Measurements from ENCODE around the gene BMPR1B. TPM values are rescaled to one million over a fixed set of nuclear protein-coding genes. Genes with fewer than 3 reads are reported as not detected.

The BMPR1B gene
- polyA plus RNA-seq, 6 donors from 2014 or later = not detected

DNA sequence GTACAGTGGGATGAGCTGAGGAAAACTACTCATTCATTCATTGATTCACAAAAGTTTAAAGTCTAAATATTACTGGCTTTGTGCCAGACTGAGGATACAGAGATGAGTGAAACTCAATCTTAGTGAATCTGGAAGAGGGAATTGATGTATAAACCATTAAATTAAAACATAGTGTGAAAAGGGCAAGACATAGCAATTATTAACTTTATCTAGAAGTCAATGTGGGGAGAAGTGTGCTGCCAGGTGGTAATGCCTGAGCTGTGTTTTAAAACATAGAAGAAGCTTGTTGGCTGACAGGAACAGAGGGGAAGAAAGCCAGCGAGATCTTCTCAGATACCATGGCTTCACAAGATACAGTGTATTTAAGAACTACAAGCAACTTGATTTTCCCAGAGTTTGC is 153.4 kb downstream of the BMPR1B start:
- H3K4me1 Mint-ChIP-seq = no peaks in the 10 kb centered on the region
- no peak for ATAC-seq (ENCODE audit: low read depth in 2 of 2)
- H3K9me3 Mint-ChIP-seq = peaks cover 2 to 12% (median 6%) of the 10 kb centered on the region in 7 donors
- H3K27me3 Mint-ChIP-seq = no peaks in the 10 kb centered on the region
- peaks cover 0 to 4% of the 10 kb centered on the region in 2 donors for H3K36me3 Mint-ChIP-seq
- H3K27ac Mint-ChIP-seq = no peak overlapping the region
- no peak for DNase-seq
- no peak overlapping the region for H3K4me3 Mint-ChIP-seq

DNA sequence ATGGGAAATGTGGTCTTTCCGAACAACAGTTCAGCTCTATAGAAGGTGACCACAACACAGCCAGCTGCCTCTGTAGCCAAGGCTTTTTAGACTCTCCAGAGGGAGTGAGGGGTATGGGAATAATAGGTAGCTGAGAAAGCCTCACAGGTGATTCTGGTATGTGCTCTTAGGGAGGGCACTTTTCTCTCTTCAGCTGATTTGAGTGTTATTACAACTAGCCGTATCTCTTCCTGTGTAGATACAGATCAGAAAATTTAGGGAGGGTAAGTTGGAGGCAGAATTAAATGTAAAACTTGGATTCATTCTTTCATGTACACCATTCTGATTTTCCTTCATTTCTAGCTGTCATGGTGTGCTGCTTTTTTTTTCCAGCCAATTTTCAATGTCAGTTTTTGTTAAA is 154.9 kb downstream of the BMPR1B start:
- H3K36me3 Mint-ChIP-seq = peaks cover 0 to 8% of the 10 kb centered on the region in 2 donors
- DNase-seq = no peak
- H3K4me3 Mint-ChIP-seq = no peak overlapping the region
- no peaks in the 10 kb centered on the region for H3K4me1 Mint-ChIP-seq
- H3K9me3 Mint-ChIP-seq = peaks cover 4 to 17% (median 13%) of the 10 kb centered on the region in 7 donors
- no peak overlapping the region for H3K27ac Mint-ChIP-seq
- no peak for ATAC-seq (ENCODE audit: low read depth in 2 of 2)
- no peaks in the 10 kb centered on the region for H3K27me3 Mint-ChIP-seq

DNA sequence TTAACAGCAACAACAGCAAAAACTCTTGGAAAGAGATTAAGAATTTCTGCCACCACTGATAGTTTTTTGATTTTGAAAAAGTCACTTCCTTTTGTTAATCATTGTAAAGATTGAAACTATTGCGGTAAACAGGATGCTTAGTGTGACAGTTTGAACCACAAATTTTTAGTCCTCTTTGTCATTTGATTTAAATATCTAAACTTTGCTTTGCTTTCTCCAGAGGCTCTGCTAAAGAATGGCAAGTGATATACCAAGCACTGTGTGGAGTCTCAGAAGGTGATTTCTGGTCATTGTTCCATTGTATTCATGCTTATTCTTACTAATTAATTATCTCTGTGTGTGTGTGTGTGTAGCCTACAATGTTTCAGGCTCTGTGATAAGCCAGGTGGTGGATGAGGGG is 155.6 kb downstream of the BMPR1B start:
- DNase-seq (no peak), ATAC-seq (ENCODE audit: low read depth in 2 of 2) (no peak)
- Mint-ChIP-seq H3K4me3 (no peak overlapping the region), H3K9me3 (peaks cover 4 to 22% (median 13%) of the 10 kb centered on the region in 7 donors), H3K36me3 (peaks cover 0 to 8% of the 10 kb centered on the region in 2 donors), H3K27me3 (no peaks in the 10 kb centered on the region), H3K4me1 (no peaks in the 10 kb centered on the region), H3K27ac (no peak overlapping the region)

DNA sequence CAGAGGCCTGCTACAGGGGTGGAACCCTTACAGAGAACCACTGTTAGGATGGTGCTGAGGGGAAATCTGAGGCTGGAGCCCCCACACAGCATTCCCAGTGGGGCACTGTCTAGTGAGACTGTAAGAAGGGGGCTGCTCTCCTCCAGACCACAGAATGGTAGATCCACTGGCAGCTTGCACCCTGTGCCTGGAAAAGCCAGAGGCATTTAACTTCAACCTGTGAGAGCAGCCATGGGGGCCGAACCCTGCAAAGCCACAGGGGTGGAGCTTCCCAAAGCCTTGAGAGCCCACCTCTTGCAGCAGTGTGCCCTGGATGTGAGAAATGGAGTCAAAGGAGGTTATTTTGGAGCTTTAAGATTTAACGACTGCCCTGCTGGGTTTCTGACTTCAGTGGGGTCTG is 159.4 kb downstream of the BMPR1B start:
- Mint-ChIP-seq H3K36me3 (peaks cover 0 to 8% of the 10 kb centered on the region in 2 donors), H3K27me3 (no peaks in the 10 kb centered on the region), H3K4me1 (no peaks in the 10 kb centered on the region), H3K9me3 (peaks cover 4 to 22% (median 13%) of the 10 kb centered on the region in 7 donors), H3K4me3 (no peak overlapping the region), H3K27ac (no peak overlapping the region)
- DNase-seq (no peak), ATAC-seq (ENCODE audit: low read depth in 2 of 2) (no peak)

DNA sequence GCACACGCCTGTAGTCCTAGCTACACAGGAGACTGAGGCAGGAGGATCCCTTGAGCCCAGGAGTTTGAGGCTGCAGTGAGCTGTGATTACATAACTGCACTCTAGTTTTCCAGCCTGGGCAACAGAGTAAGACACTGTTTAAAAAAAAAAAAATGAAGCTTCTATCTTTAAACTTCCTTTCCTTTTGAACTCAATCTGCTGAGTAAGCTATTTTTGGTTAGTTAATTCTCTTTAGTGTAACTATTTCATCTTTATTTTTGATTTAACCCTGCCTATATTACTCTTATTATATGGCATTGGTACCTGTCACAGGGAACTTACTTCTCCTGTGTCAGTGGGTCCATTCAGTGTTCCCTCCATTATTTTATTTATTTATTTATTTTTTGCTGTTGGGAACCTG is 160.8 kb downstream of the BMPR1B start:
- H3K27me3 Mint-ChIP-seq = no peaks in the 10 kb centered on the region
- peaks cover 0 to 8% of the 10 kb centered on the region in 2 donors for H3K36me3 Mint-ChIP-seq
- no peaks in the 10 kb centered on the region for H3K4me1 Mint-ChIP-seq
- H3K9me3 Mint-ChIP-seq = peaks cover 4 to 22% (median 13%) of the 10 kb centered on the region in 7 donors
- no peak for DNase-seq
- no peak overlapping the region for H3K27ac Mint-ChIP-seq
- no peak overlapping the region for H3K4me3 Mint-ChIP-seq
- no peak for ATAC-seq (ENCODE audit: low read depth in 2 of 2)

DNA sequence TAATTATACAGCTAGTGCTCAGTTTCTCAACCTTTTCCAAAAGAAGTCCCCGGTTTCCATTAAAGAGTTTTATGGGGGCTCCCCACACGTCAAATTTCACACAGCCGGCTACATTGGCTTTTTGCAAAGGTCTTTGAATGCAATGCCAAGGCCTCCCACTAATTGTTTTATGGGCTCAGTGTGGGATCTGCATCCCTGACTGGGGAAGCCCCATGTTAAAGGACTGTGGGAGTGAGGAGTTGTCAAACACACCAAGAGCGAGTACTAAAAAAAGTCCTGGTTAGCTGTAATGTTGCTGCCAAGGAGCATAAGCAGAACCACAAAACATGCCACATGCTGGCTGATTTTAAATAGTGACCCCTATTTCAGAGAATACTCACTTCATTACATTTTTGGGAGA is 162.6 kb downstream of the BMPR1B start:
- no peak overlapping the region for H3K27ac Mint-ChIP-seq
- no peaks in the 10 kb centered on the region for H3K4me1 Mint-ChIP-seq
- H3K4me3 Mint-ChIP-seq = no peak overlapping the region
- peaks cover 0 to 8% of the 10 kb centered on the region in 2 donors for H3K36me3 Mint-ChIP-seq
- no peaks in the 10 kb centered on the region for H3K27me3 Mint-ChIP-seq
- DNase-seq = no peak
- peaks cover 4 to 22% (median 10%) of the 10 kb centered on the region in 7 donors for H3K9me3 Mint-ChIP-seq
- ATAC-seq (ENCODE audit: low read depth in 2 of 2) = no peak

DNA sequence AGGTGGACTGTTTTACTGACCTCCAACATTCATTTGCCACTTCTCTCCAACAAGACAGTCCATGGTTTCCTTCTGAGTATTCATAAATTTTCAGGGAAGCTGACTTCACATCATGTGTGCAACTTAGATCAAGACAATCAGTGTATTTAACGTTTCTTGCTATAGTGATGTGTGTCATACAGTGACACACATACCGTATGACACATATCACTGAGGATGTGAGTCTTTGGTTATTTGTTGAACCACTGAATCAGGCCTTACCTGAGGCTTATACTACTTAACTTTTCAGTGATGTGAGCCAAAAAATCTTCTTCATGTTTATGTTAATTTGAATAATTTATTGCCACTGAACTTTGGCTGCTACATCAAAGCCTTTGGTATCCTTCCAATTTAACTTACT is 166.8 kb downstream of the BMPR1B start:
- H3K4me1 Mint-ChIP-seq = no peaks in the 10 kb centered on the region
- no peak for ATAC-seq (ENCODE audit: low read depth in 2 of 2)
- H3K36me3 Mint-ChIP-seq = no peaks in the 10 kb centered on the region
- no peaks in the 10 kb centered on the region for H3K27me3 Mint-ChIP-seq
- no peak overlapping the region for H3K4me3 Mint-ChIP-seq
- no peak for DNase-seq
- H3K27ac Mint-ChIP-seq = no peak overlapping the region
- H3K9me3 Mint-ChIP-seq = peaks cover 0 to 2% (median 0%) of the 10 kb centered on the region in 7 donors

DNA sequence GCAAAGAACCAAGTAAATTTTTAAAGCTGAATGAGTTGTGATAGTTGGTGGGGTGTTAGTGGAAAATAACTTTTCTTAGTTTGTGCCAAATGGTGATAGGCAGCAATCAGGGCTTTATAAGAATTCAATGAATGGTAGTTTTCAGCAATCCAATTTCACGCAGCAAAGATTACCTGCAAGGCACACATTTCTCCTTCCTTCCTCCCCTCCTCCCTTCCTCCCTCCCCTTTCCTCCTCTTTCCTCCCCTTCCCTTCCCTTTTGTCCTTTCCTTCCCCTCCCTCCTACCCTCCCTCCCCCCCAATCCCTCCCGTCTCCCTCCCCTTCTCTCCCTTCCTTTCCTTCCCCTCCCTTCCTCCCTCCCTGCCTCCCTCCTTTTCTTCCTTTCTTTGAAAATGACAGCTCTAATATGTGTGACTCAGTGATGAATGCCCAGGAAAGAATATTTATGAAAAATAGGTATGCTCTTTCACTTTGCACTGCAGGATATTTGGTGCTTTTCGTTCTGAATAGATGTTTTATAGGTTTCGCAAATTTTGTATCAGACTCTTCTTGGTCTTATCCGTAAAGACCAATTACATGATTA is 168.1 kb downstream of the BMPR1B start:
- ATAC-seq (ENCODE audit: low read depth in 2 of 2) = no peak
- no peak for DNase-seq
- Mint-ChIP-seq H3K27ac (no peak overlapping the region), H3K9me3 (peaks cover 0 to 4% (median 0%) of the 10 kb centered on the region in 7 donors), H3K4me3 (no peak overlapping the region), H3K36me3 (no peaks in the 10 kb centered on the region), H3K27me3 (no peaks in the 10 kb centered on the region), H3K4me1 (no peaks in the 10 kb centered on the region)

DNA sequence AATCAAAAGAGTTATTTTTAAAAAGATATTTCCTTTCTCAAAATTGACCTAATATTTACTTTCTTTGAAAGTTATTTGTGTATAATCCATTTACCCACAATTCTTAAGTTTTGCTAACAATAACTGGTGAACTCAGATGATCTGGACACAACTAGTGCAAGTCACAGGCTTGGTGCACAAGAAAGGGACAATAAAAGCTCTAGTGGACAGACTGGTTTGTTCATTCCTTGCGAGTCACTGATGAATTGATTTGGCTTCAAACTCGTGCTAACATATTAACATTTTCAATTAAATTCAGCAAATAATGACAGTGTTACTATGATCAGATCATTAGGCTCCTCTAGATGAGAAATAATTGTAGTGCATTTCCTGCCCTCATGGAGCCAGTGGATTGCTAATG is 169.2 kb downstream of the BMPR1B start:
- peaks cover 0 to 4% (median 0%) of the 10 kb centered on the region in 7 donors for H3K9me3 Mint-ChIP-seq
- no peak overlapping the region for H3K27ac Mint-ChIP-seq
- H3K36me3 Mint-ChIP-seq = no peaks in the 10 kb centered on the region
- no peaks in the 10 kb centered on the region for H3K4me1 Mint-ChIP-seq
- H3K27me3 Mint-ChIP-seq = no peaks in the 10 kb centered on the region
- H3K4me3 Mint-ChIP-seq = no peak overlapping the region
- DNase-seq (no peak), ATAC-seq (ENCODE audit: low read depth in 2 of 2) (no peak)

DNA sequence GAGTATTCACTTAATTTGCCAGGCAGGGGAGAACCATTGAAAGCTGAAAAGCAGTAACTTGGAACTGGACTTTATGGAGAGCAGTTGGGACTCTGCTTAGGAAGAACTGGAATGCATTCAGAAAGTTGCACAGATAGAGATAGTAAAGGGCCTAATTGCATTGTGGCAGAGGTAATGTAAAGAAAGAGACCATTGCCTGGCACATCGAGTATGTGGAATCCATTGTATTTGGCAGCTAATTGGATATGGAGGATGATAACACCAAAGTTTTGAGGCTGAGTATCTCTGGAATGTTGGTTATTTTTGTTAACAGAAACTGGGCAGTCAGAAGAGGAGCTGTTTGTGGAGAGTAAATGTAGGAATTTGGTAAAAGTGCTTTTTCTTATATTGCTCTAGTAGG is 169.9 kb downstream of the BMPR1B start:
- Mint-ChIP-seq H3K36me3 (no peaks in the 10 kb centered on the region), H3K27ac (no peak overlapping the region), H3K9me3 (peaks cover 0 to 4% (median 0%) of the 10 kb centered on the region in 7 donors), H3K4me1 (no peaks in the 10 kb centered on the region), H3K27me3 (no peaks in the 10 kb centered on the region), H3K4me3 (no peak overlapping the region)
- ATAC-seq (ENCODE audit: low read depth in 2 of 2) (no peak), DNase-seq (no peak)

DNA sequence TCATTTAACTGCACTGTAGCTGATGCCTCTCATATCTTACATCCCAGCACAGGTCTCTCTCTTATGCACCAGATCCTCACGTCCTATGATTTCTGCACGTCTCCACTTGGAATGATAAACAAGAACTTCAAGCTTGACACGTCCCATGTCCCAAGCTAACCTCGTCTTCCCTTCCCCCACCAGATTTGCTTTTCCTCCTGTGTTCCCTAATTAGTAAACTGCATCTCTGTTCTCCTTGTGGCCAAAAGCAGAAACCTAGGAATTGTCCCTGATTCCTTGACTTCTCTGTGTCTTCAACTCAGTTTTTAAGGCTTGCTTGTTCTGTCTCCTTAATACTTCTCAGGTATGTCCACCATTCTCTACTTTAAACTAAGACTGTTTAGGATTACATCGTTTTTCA is 171.9 kb downstream of the BMPR1B start:
- Mint-ChIP-seq H3K4me1 (no peaks in the 10 kb centered on the region), H3K4me3 (no peak overlapping the region), H3K27me3 (no peaks in the 10 kb centered on the region), H3K9me3 (peaks cover 0 to 4% (median 0%) of the 10 kb centered on the region in 7 donors), H3K27ac (no peak overlapping the region), H3K36me3 (no peaks in the 10 kb centered on the region)
- no peak for ATAC-seq (ENCODE audit: low read depth in 2 of 2)
- DNase-seq = no peak

DNA sequence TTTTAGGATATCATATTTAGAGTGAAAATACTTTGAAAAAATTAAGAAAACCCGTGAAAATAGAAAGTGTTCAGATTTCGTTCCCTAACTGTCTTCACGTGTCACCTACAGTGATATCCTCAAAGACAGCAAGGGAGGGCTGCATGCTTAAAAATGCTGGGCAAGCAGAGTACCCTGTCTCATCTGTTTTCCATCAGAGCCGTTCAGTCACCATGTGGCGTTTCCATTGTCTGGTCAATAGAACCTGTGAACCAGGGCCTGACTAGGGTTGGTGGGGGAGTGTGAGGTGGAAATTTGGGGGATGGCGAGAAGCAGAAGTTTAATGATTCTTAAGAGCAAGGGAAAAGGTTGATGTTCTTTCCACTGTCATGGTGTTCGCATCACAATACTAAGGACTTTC is 173.9 kb downstream of the BMPR1B start:
- H3K27me3 Mint-ChIP-seq = no peaks in the 10 kb centered on the region
- peaks cover 0 to 6% (median 0%) of the 10 kb centered on the region in 7 donors for H3K9me3 Mint-ChIP-seq
- no peaks in the 10 kb centered on the region for H3K36me3 Mint-ChIP-seq
- H3K4me3 Mint-ChIP-seq = no peak overlapping the region
- no peaks in the 10 kb centered on the region for H3K4me1 Mint-ChIP-seq
- ATAC-seq (ENCODE audit: low read depth in 2 of 2) = no peak
- DNase-seq = no peak
- no peak overlapping the region for H3K27ac Mint-ChIP-seq

DNA sequence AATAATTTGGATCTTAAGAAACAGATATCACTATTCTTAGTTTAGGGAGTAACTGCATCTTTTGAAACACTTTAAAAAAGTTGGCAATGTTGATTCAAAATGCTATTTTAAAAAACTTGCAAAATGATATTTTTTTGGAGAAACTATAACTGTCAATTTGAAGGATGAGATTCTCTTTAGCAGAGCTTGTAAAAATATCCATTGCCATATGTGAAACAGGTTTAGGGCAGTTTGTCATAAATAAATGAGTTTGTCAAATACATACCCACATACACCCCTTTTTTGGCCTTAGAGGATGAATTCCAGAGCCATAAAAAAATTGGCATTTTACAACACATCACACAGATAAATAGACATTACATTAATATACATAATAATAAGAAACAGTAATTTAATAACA is 174.6 kb downstream of the BMPR1B start:
- Mint-ChIP-seq H3K4me3 (no peak overlapping the region), H3K36me3 (no peaks in the 10 kb centered on the region), H3K27ac (no peak overlapping the region)

DNA sequence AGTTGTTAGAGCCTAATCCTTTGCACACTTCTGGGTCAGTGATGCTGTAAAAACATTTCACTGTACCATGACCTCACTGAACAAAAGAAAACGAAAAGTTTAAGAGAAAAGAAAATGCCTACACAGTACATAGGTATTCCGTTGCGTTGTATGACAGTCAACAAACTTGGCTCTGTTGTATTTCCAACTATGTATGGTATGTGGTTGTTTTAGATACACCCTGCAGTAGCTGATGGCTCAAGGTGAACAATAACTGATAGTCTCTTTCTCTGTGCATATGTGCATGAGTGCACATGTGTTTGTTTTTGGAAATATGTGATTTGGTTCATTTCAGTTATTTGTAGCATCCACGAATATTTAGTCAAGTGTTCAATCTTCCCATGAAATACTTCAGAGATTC is 176.0 kb downstream of the BMPR1B start:
- no peak overlapping the region for H3K4me3 Mint-ChIP-seq
- no peaks in the 10 kb centered on the region for H3K36me3 Mint-ChIP-seq
- peaks cover 0 to 13% (median 0%) of the 10 kb centered on the region in 7 donors for H3K9me3 Mint-ChIP-seq
- no peaks in the 10 kb centered on the region for H3K27me3 Mint-ChIP-seq
- ATAC-seq (ENCODE audit: low read depth in 2 of 2) (no peak), DNase-seq (no peak)
- H3K4me1 Mint-ChIP-seq = no peaks in the 10 kb centered on the region
- H3K27ac Mint-ChIP-seq = no peak overlapping the region

More for the DNA sequence above, 174.6 kb downstream of the BMPR1B start:
- Mint-ChIP-seq H3K4me1 (no peaks in the 10 kb centered on the region), H3K9me3 (peaks cover 0 to 13% (median 0%) of the 10 kb centered on the region in 7 donors), H3K27me3 (no peaks in the 10 kb centered on the region)
- ATAC-seq (ENCODE audit: low read depth in 2 of 2) (no peak), DNase-seq (no peak)

DNA sequence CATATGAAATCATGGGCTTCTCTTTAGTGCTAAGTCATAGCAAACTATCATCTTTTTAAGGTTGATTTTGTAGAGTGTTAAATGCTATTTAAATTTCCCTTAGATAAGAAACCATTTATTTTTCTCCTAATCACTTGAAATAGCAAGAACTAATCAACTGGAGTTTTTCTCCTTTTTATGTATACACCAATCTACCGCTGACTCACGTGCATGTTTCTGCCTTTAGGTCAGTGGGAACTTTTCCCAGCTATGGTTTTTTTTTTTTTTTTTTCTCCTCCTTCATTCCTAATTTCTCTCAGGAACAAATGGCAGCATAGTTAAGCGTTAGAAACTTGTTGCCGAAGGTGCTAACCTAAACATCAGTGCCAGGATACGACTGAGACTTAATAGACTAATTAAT is 176.4 kb downstream of the BMPR1B start:
- Mint-ChIP-seq H3K27ac (no peak overlapping the region), H3K9me3 (peaks cover 0 to 13% (median 0%) of the 10 kb centered on the region in 7 donors), H3K4me1 (no peaks in the 10 kb centered on the region), H3K27me3 (no peaks in the 10 kb centered on the region), H3K4me3 (no peak overlapping the region), H3K36me3 (no peaks in the 10 kb centered on the region)
- DNase-seq = no peak
- no peak for ATAC-seq (ENCODE audit: low read depth in 2 of 2)

Data from naive B cell (primary cell).